Mesothelial cell of epicardium (in vitro differentiated cells): ENCODE measurements around the gene WBP2NL. TPM values are rescaled to one million over a fixed set of nuclear protein-coding genes. Genes with fewer than 3 reads are reported as not detected.

Experiments
- DNase-seq, 2 experiments: peaks; one replicate each; pipeline ENCODE4 v3.0.0; 2021; ENCODE audit warnings: low spot score in 2 of 2; ENCODE audit not compliant: unreplicated experiment in 2 of 2
- H3K27ac Mint-ChIP-seq: 2 replicates; pipeline ENCODE4 v1.8.0; 2021; ENCODE audit warnings: mixed read lengths
- H3K27me3 Mint-ChIP-seq: 2 replicates; pipeline ENCODE4 v1.8.0; 2021; ENCODE audit warnings: low read depth, mixed read lengths
- H3K36me3 Mint-ChIP-seq: 2 replicates; pipeline ENCODE4 v1.8.0; 2021; ENCODE audit warnings: mixed read lengths
- H3K4me1 Mint-ChIP-seq: 2 replicates; pipeline ENCODE4 v1.8.0; 2021; ENCODE audit warnings: mixed read lengths
- H3K4me3 Mint-ChIP-seq: 2 replicates; pipeline ENCODE4 v1.8.0; 2021; ENCODE audit warnings: mild to moderate bottlenecking, moderate library complexity, mixed read lengths
- H3K9me3 Mint-ChIP-seq: 2 replicates; pipeline ENCODE4 v1.8.0; 2021; ENCODE audit warnings: mixed read lengths
- CTCF ChIP-seq: fragments of 200-600 bp; sonication (generic); IDR thresholded peaks from one replicate; pipeline ENCODE4 v1.5.0; 2021; ENCODE audit warnings: antibody characterized with exemption; ENCODE audit not compliant: unreplicated experiment
- total RNA-seq: library from RNA; stranded (reverse); gene quantifications from 3 replicates; pipeline ENCODE4 v1.2.1, GENCODE V29; 2021

The WBP2NL gene
- total RNA-seq, 1 donor from 2014 or later = not detected

- no peak for TF ChIP-seq CTCF
- Mint-ChIP-seq H3K36me3 (peaks cover 9% of the 10 kb centered on the region), H3K4me3 (no peak overlapping the region), H3K4me1 (peaks cover 11% of the 10 kb centered on the region), H3K27me3 (no peaks in the 10 kb centered on the region), H3K9me3 (no peaks in the 10 kb centered on the region), H3K27ac (no peak overlapping the region)
- DNase-seq = no peak
These were observed 67.7 kb downstream of the WBP2NL start for GRCh38 chr22:42066126-42066761.

- Mint-ChIP-seq H3K27ac (no peak overlapping the region), H3K4me3 (no peak overlapping the region), H3K4me1 (peaks cover 17% of the 10 kb centered on the region), H3K36me3 (peaks cover 9% of the 10 kb centered on the region), H3K9me3 (no peaks in the 10 kb centered on the region), H3K27me3 (no peaks in the 10 kb centered on the region)
- DNase-seq = peak in 1 of 2 experiments; percentile 34
- TF ChIP-seq CTCF = no peak
These were observed 68.3 kb downstream of the WBP2NL start for GRCh38 chr22:42066937-42067336.

- Mint-ChIP-seq H3K27me3 (no peaks in the 10 kb centered on the region), H3K4me1 (peaks cover 22% of the 10 kb centered on the region), H3K9me3 (no peaks in the 10 kb centered on the region), H3K4me3 (no peak overlapping the region), H3K27ac (no peak overlapping the region), H3K36me3 (peaks cover 9% of the 10 kb centered on the region)
- DNase-seq = peak in 1 of 2 experiments; percentile 27
- no peak for TF ChIP-seq CTCF
These were observed 69.2 kb downstream of the WBP2NL start for GRCh38 chr22:42067671-42068251.

GRCh38 chr22:42068291-42068690, 69.7 kb downstream of the WBP2NL start:
- Mint-ChIP-seq H3K27me3 (no peaks in the 10 kb centered on the region), H3K9me3 (no peaks in the 10 kb centered on the region), H3K27ac (no peak overlapping the region), H3K36me3 (peaks cover 9% of the 10 kb centered on the region), H3K4me1 (peaks cover 27% of the 10 kb centered on the region), H3K4me3 (no peak overlapping the region)
- no peak for TF ChIP-seq CTCF
- DNase-seq = no peak

GRCh38 chr22:42069801-42070516, 71.4 kb downstream of the WBP2NL start:
- no peaks in the 10 kb centered on the region for H3K9me3 Mint-ChIP-seq
- H3K27ac Mint-ChIP-seq = peak overlapping the region; percentile 89
- H3K27me3 Mint-ChIP-seq = no peaks in the 10 kb centered on the region
- H3K4me1 Mint-ChIP-seq = peaks cover 34% of the 10 kb centered on the region
- H3K4me3 Mint-ChIP-seq = peak overlapping the region; percentile 78
- no peak for DNase-seq
- peaks cover 6% of the 10 kb centered on the region for H3K36me3 Mint-ChIP-seq
- no peak for TF ChIP-seq CTCF
